ENCODE measurements around the gene PRR35. TPM values are rescaled to one million over a fixed set of nuclear protein-coding genes. Genes with fewer than 3 reads are reported as not detected.

PRR35 gene
- total RNA-seq, 2 experiments from 2014 or later = not detected

- Mint-ChIP-seq H3K9me3 (no peaks in the 10 kb centered on the region), H3K27ac (no peak overlapping the region), H3K4me3 (no peak overlapping the region), H3K4me1 (ENCODE audit: low read depth) (no peaks in the 10 kb centered on the region), H3K27me3 (no peaks in the 10 kb centered on the region), H3K36me3 (ENCODE audit: low read depth) (peaks cover 4% of the 10 kb centered on the region)
- ChIA-PET CTCF (interaction anchor here (1.1 kb wide), 1 partner anchor 13 kb away, joined by 3 read pairs; no protein-coding TSS in a partner anchor), POLR2A (no interaction called here)
- ATAC-seq (no peak), DNase-seq (no peak)
- intact Hi-C loops (cut with micrococcal nuclease) = no loop called here
- TF ChIP-seq CTCF (IDR thresholded peaks at IDR 0.05) = no peak
Observed at GRCh38 chr16:549544-550263, 10.5 kb upstream of the PRR35 start.

- Mint-ChIP-seq H3K4me1 (ENCODE audit: low read depth) (no peaks in the 10 kb centered on the region), H3K9me3 (no peaks in the 10 kb centered on the region)
- no peak for TF ChIP-seq CTCF (IDR thresholded peaks at IDR 0.05)
Observed at GRCh38 chr16:551210-551609, 9.0 kb upstream of the PRR35 start.

GRCh38 chr16:552171-552570 is 8.0 kb upstream of the PRR35 start:
- ChIA-PET CTCF (no interaction called here), POLR2A (no interaction called here)
- Mint-ChIP-seq H3K4me3 (no peak overlapping the region), H3K4me1 (ENCODE audit: low read depth) (no peaks in the 10 kb centered on the region), H3K27ac (no peak overlapping the region), H3K36me3 (ENCODE audit: low read depth) (no peaks in the 10 kb centered on the region), H3K27me3 (no peaks in the 10 kb centered on the region), H3K9me3 (no peaks in the 10 kb centered on the region)
- ATAC-seq (no peak), DNase-seq (no peak)
- intact Hi-C loops (cut with micrococcal nuclease) = no loop called here
- TF ChIP-seq CTCF (IDR thresholded peaks at IDR 0.05) = no peak

More at GRCh38 chr16:551210-551609, 9.0 kb upstream of the PRR35 start:
- ChIA-PET POLR2A (no interaction called here), CTCF (no interaction called here)
- ATAC-seq (no peak), DNase-seq (no peak)
- intact Hi-C loops (cut with micrococcal nuclease) = no loop called here
- Mint-ChIP-seq H3K27ac (no peak overlapping the region), H3K4me3 (no peak overlapping the region), H3K27me3 (no peaks in the 10 kb centered on the region), H3K36me3 (ENCODE audit: low read depth) (no peaks in the 10 kb centered on the region)

- TF ChIP-seq CTCF (IDR thresholded peaks at IDR 0.05) = no peak
- no peak for DNase-seq
- Mint-ChIP-seq H3K27me3 (peaks cover 3% of the 10 kb centered on the region), H3K36me3 (ENCODE audit: low read depth) (no peaks in the 10 kb centered on the region), H3K9me3 (no peaks in the 10 kb centered on the region), H3K4me3 (no peak overlapping the region), H3K4me1 (ENCODE audit: low read depth) (no peaks in the 10 kb centered on the region), H3K27ac (no peak overlapping the region)
- no peak for ATAC-seq
- POLR2A ChIA-PET = interaction anchor here (0.9 kb wide), 1 partner anchor 35 kb away, joined by 3 read pairs; no protein-coding TSS in a partner anchor
- CTCF ChIA-PET = no interaction called here
- intact Hi-C loops (cut with micrococcal nuclease) = no loop called here
Observed at GRCh38 chr16:553601-554296, 6.4 kb upstream of the PRR35 start.

- no peak for TF ChIP-seq CTCF (IDR thresholded peaks at IDR 0.05)
- no peak overlapping the region for H3K4me3 Mint-ChIP-seq
- H3K27ac Mint-ChIP-seq = no peak overlapping the region
- ChIA-PET POLR2A (no interaction called here), CTCF (no interaction called here)
- no peaks in the 10 kb centered on the region for H3K9me3 Mint-ChIP-seq
- H3K36me3 Mint-ChIP-seq (ENCODE audit: low read depth) = no peaks in the 10 kb centered on the region
- peaks cover 3% of the 10 kb centered on the region for H3K27me3 Mint-ChIP-seq
- ATAC-seq (no peak), DNase-seq (no peak)
- no peaks in the 10 kb centered on the region for H3K4me1 Mint-ChIP-seq (ENCODE audit: low read depth)
- intact Hi-C loops (cut with micrococcal nuclease) = no loop called here
Observed at GRCh38 chr16:554297-554621, 5.9 kb upstream of the PRR35 start.

Measured in activated CD8-positive, alpha-beta T cell treated with anti-CD3 and anti-CD28 coated beads for 36 hours (primary cell).